C4-2B (cell line): ENCODE measurements around the gene LDHAL6B.

ENCODE experiments used
- H3K27ac ChIP-seq: fragments of 450-650 bp; 2 replicates; pipeline ENCODE4 v1.5.1; 2017
- CTCF ChIP-seq: fragments of 450-650 bp; conservative IDR thresholded peaks from 2 replicates; pipeline ENCODE4 v1.5.1; 2017; ENCODE audit warnings: mild to moderate bottlenecking
- ZFX ChIP-seq: fragments of 450-650 bp; IDR thresholded peaks from 2 replicates; pipeline ENCODE4 v1.6.1; 2017

Gene LDHAL6B

DNA sequence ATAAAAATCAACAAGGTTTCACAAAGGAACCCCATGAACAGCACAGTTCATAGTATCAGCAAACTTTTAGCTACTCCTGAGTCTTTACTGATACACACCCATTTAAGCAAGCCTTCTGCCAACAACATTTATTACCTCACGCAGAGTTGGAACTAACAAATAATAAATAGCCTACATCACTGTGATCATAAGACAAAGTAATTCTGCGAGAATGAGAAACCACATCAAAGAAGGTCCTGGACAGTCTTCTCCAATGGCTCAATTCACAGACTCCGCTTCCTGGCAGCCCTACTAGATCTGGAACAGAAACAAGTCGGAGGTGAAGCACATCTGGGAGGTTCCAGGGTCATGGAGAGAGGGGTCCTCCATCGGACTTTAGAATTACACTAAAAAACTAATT is 37.0 kb downstream of the LDHAL6B start:
- H3K27ac ChIP-seq = no peak overlapping the region
- TF ChIP-seq CTCF = no peak
- TF ChIP-seq ZFX = no peak

- H3K27ac ChIP-seq = no peak overlapping the region
- no peak for TF ChIP-seq ZFX
- no peak for TF ChIP-seq CTCF
Measured at GRCh38 chr15:59244337-59244736, 37.7 kb downstream of the LDHAL6B start.

DNA sequence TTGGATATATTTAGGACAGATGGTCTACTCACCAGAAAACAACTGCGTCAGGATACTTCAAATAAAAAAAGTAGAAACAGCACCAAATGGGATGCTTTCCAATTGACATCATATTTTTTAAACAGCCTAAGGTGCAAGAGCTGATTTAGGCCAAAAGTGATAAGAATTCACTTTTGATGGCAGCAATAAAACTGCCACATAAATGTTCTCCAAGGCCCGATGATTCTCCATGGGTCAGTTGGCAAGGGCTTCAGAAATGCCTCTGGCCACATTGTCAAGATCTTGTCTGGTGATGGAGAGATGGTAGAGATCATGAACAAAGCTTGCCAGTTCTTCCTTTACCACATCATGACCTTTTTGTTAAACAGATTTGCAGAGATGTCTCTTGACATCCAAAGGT is 38.9 kb downstream of the LDHAL6B start:
- TF ChIP-seq ZFX (no peak), CTCF (no peak)
- H3K27ac ChIP-seq = no peak overlapping the region

DNA sequence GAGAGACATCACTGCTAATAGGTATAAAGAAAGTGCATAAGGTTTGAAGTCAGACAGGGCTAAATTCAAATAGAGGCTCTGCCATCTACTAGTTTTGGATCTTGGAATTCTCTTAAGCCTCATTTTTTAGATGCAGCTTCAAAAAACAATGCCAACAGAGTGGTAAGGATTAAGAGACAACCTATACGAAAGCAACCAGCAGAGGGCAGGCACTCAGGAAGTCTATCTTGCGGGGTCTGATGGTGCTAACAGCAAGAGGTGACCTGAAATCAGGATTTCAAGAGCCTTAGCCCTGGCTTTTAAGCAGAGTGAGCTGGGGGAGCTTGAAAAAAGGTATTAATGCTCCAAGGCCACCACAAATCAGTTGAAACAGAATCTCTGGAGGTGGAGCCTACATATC is 40.7 kb downstream of the LDHAL6B start:
- no peak overlapping the region for H3K27ac ChIP-seq
- no peak for TF ChIP-seq ZFX
- TF ChIP-seq CTCF = peak; percentile 76

DNA sequence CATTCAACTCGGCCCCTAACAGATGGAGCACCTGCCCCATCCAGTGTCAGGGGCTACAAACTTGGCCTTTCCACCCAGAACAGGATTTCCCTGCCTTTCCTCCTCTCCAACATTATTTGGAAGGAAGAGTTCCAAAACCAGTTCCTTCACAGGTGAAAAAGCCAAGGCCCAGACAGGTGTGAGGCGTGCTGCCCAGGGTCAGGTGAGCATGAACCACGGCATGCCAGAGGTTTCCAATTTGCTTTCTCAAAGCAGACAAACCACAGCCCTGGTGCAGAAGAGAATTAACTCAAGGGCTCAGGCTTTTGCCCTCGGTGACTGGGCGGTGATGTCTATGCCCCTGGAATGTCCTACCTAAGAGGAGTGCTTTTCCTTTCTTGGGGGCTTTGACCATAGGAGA is 43.2 kb downstream of the LDHAL6B start:
- peak overlapping the region; percentile 10; the same call in 1 of the 2 replicates for H3K27ac ChIP-seq
- no peak for TF ChIP-seq ZFX
- no peak for TF ChIP-seq CTCF

DNA sequence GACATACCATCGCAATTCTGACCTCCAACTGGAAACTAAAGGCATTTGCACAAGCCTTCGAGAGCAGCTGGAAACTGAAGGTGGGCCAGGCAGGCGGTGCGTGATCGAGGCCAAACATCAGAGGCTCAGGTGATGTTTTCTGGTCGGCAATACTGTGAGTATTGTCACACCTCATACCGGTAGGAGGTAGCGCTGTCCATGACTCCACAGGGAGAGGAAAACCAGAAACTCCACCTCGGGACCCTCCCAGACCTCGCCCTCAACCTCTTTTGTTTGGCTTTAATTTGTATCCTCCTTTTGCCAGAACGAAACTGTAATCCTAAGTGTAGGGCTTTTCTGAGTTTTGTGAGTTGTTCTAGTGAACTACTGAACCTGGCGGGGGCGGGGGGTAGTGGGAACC is 43.6 kb downstream of the LDHAL6B start:
- TF ChIP-seq ZFX (no peak), CTCF (no peak)
- H3K27ac ChIP-seq = peak overlapping the region; percentile 10; the same call in 1 of the 2 replicates

- peak overlapping the region; percentile 10; the same call in 1 of the 2 replicates for H3K27ac ChIP-seq
- TF ChIP-seq CTCF = no peak
- TF ChIP-seq ZFX = no peak
Measured at GRCh38 chr15:59251001-59251845, 44.6 kb downstream of the LDHAL6B start.
